Osteocyte (in vitro differentiated cells): ENCODE measurements around the gene LILRB1. TPM values are rescaled to one million over a fixed set of nuclear protein-coding genes. Genes with fewer than 3 reads are reported as not detected.
A peak's percentile ranks its signal among the peaks of the same experiment; 100 is the strongest.

Experiments used
- DNase-seq: peaks from one replicate; pipeline ENCODE4 v3.0.0; 2021; ENCODE audit warnings: mixed read lengths; ENCODE audit not compliant: unreplicated experiment; ENCODE audit errors: extremely low spot score
- H3K27ac Mint-ChIP-seq: one replicate; pipeline ENCODE4 v1.8.0; 2021; ENCODE audit warnings: mild to moderate bottlenecking, mixed read lengths; ENCODE audit not compliant: unreplicated experiment
- H3K27me3 Mint-ChIP-seq: one replicate; pipeline ENCODE4 v1.8.0; 2021; ENCODE audit warnings: mixed read lengths; ENCODE audit not compliant: unreplicated experiment
- H3K36me3 Mint-ChIP-seq: one replicate; pipeline ENCODE4 v1.8.0; 2021; ENCODE audit warnings: mixed read lengths; ENCODE audit not compliant: unreplicated experiment
- H3K4me1 Mint-ChIP-seq: one replicate; pipeline ENCODE4 v1.8.0; 2021; ENCODE audit warnings: mixed read lengths; ENCODE audit not compliant: unreplicated experiment
- H3K4me3 Mint-ChIP-seq: one replicate; pipeline ENCODE4 v1.8.0; 2021; ENCODE audit warnings: mild to moderate bottlenecking, moderate library complexity, mixed read lengths; ENCODE audit not compliant: unreplicated experiment
- H3K9me3 Mint-ChIP-seq: one replicate; pipeline ENCODE4 v1.8.0; 2021; ENCODE audit warnings: mixed read lengths; ENCODE audit not compliant: unreplicated experiment
- total RNA-seq: library from RNA; stranded (reverse); gene quantifications from 2 replicates; pipeline ENCODE4 v1.2.1, GENCODE V29; 2021
- TF ChIP-seq, protein P1 (sequence below): fragments of 200-600 bp; sonication (generic); IDR thresholded peaks from 2 replicates; pipeline ENCODE4 v1.5.0; 2021; ENCODE audit warnings: antibody characterized with exemption, mild to moderate bottlenecking, moderate library complexity

Gene LILRB1
- total RNA-seq, 1 donor from 2014 or later, result not detected

DNA sequence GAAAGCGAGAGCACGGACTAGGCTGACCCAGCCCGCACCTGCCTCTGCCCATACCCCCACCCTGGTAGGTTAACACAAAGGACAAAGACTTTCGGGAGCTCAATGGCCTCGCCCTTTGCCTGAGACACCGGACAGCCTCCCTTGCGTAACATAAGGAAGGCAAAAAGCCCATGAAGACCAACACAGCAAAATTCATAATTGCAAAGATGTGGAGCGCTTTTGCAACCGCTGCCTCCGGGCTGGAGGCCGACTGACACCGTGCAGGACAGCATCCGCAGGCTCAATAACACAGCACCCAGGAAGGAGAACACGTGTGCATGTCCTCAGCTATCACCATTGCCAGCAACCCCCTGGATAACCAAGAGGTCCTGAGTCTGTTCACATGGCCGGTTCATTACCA lies 21.5 kb upstream of the LILRB1 start:
- DNase-seq, result peak; percentile 75
- peaks cover 45% of the 10 kb centered on the region for H3K9me3 Mint-ChIP-seq
- H3K27ac Mint-ChIP-seq, result no peak overlapping the region

DNA sequence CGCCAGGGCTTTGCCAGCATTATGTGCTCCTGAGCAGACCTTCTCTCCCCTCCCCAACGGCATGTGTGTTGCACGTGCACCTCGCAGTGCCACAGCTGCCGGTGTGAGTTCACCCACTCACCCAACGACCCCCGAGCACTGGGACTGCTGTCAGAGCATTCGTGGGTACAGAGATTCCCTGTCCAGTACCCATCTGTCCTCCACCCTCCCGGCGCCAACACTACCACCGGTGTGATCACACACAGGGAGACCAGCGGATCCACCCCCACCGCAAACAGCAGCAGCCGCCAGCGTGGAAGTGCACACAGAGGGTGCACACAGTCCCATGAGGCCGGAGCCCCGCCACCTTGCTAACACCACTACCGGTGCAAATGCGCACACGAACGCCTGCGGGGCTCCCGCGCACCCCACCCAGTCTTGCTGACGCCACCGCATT lies 20.9 kb upstream of the LILRB1 start:
- no peaks in the 10 kb centered on the region for H3K4me1 Mint-ChIP-seq
- TF ChIP-seq, protein P1, sequence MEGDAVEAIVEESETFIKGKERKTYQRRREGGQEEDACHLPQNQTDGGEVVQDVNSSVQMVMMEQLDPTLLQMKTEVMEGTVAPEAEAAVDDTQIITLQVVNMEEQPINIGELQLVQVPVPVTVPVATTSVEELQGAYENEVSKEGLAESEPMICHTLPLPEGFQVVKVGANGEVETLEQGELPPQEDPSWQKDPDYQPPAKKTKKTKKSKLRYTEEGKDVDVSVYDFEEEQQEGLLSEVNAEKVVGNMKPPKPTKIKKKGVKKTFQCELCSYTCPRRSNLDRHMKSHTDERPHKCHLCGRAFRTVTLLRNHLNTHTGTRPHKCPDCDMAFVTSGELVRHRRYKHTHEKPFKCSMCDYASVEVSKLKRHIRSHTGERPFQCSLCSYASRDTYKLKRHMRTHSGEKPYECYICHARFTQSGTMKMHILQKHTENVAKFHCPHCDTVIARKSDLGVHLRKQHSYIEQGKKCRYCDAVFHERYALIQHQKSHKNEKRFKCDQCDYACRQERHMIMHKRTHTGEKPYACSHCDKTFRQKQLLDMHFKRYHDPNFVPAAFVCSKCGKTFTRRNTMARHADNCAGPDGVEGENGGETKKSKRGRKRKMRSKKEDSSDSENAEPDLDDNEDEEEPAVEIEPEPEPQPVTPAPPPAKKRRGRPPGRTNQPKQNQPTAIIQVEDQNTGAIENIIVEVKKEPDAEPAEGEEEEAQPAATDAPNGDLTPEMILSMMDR, result no peak
- peaks cover 43% of the 10 kb centered on the region for H3K9me3 Mint-ChIP-seq
- H3K4me3 Mint-ChIP-seq, result no peak overlapping the region
- DNase-seq, result peak; percentile 83
- H3K27me3 Mint-ChIP-seq, result no peaks in the 10 kb centered on the region
- no peak overlapping the region for H3K27ac Mint-ChIP-seq
- no peaks in the 10 kb centered on the region for H3K36me3 Mint-ChIP-seq

More for the DNA sequence above, 21.5 kb upstream of the LILRB1 start:
- Mint-ChIP-seq H3K4me3 (no peak overlapping the region), H3K4me1 (no peaks in the 10 kb centered on the region), H3K36me3 (no peaks in the 10 kb centered on the region), H3K27me3 (no peaks in the 10 kb centered on the region)
- TF ChIP-seq, protein P1, result no peak

DNA sequence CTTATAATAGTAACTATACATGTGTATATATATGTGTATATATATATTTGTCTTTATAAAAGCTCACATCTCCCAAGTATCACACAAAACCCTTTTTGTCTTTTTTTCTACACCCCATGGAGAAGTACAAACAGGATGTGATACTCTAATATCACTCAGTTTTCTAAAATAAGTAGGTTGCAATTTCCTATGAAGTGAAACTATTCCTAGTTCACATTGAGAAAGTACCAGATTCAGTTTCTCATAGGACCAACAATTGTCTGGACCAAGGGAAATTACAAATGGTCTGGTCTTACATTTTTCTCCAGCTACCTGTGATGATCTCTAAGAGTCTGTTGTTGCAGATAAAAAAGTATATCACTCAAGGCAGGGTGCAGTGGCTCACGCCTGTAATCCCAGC lies 17.9 kb upstream of the LILRB1 start:
- H3K27me3 Mint-ChIP-seq, result no peaks in the 10 kb centered on the region
- H3K4me1 Mint-ChIP-seq, result no peaks in the 10 kb centered on the region
- TF ChIP-seq, protein P1, result no peak
- H3K9me3 Mint-ChIP-seq, result peaks cover 37% of the 10 kb centered on the region
- H3K4me3 Mint-ChIP-seq, result no peak overlapping the region
- no peak overlapping the region for H3K27ac Mint-ChIP-seq
- no peak for DNase-seq
- no peaks in the 10 kb centered on the region for H3K36me3 Mint-ChIP-seq

DNA sequence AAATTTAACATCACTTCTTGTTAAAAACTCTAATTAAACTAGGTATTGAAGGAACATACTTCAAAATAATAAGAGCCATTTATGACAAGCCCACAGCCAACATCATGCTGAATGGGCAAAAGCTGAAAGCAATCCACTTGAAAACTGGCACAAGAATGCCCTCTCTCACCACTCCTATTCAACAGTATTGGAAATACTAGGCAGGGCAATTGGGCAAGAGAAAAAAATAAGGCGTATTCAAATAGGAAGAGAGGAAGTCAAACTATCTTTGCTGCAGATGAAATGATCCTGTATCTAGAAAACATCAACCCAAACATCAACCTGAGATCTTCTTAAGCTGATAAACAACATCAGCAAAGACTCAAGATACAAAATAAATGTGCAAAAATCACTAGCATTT lies 15.6 kb upstream of the LILRB1 start:
- DNase-seq, result no peak
- no peaks in the 10 kb centered on the region for H3K36me3 Mint-ChIP-seq
- H3K4me1 Mint-ChIP-seq, result no peaks in the 10 kb centered on the region
- H3K4me3 Mint-ChIP-seq, result no peak overlapping the region
- TF ChIP-seq, protein P1, result no peak
- H3K9me3 Mint-ChIP-seq, result peaks cover 33% of the 10 kb centered on the region
- no peak overlapping the region for H3K27ac Mint-ChIP-seq
- no peaks in the 10 kb centered on the region for H3K27me3 Mint-ChIP-seq

DNA sequence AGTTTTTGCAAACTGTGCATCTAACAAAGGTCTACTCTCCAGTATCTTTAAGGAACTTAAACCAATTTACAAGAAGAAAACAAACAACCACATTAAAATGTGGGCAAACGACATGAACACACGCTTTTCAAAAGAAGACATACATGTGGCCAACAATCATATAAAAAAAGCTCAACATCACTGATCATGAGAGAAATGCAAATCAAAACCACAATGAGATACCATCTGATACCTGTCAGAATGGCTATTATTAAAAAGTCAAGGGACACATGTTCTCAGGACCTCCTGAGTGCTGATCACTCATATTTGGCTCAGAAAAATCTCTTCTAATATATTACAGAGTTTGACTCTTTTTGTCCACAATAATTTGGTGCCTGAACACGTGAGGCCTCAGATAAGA lies 14.2 kb upstream of the LILRB1 start:
- no peak overlapping the region for H3K4me3 Mint-ChIP-seq
- no peak overlapping the region for H3K27ac Mint-ChIP-seq
- H3K36me3 Mint-ChIP-seq, result no peaks in the 10 kb centered on the region
- H3K9me3 Mint-ChIP-seq, result peaks cover 32% of the 10 kb centered on the region
- no peaks in the 10 kb centered on the region for H3K27me3 Mint-ChIP-seq
- no peaks in the 10 kb centered on the region for H3K4me1 Mint-ChIP-seq
- TF ChIP-seq, protein P1, result no peak
- no peak for DNase-seq
